ENCODE results near the gene ZSWIM6.

Gene ZSWIM6

DNA sequence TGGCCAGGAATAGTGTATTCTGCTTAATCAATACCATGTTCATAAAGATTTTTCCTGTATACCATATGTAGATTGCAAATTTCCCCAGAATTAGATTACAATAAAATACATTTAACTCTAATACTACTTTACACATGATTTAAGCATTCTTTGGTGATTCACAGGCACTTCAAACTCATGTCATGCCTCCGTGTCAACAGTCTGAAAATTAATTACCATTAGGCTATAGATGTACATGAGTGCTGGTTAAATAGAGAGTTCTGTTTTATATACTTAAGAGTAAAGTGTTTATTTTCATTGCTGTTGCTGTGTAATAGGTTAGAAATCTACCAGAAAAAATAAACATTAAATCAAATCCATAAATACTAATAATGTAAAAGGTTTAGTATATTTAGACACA is 159.8 kb downstream of the ZSWIM6 start:
- DNase-seq: peak; percentile 45

DNA sequence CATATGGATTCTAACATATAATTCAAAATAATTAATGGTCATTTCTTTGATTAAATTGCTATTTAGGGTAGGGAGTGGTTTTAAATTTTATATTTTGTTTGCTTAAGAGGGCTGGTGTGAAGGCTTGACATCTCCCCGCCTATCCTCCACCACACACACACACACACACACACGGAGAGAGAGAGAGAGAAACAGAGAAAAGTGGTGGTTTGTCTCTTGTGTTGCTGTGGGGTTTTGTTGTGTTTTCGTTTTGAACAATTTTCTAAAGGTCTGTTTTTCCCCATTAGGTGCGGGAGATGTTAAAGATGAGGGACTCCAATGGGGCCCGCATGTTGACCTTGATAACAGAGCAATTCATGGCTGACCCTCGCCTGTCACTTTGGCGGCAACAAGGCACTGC is 161.9 kb downstream of the ZSWIM6 start:
- no peak for DNase-seq

DNA sequence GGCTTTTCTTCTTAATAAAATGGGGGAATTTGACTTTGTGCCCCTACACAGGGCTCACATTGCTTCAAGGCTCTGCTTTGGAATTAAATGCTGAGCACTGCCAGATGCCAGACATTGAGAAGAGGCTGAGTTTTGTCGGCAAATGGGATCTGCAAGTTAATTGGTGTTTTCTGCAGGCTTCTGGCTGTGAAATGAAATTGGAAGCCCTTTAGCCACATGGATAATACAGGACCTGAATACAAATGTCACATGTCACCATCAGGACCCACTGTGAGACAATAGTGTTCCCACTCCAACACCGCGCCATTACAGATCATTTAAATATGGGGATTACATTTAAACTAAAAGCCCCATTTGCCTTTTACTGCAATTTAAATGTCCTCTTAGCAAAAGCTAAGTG is 164.4 kb downstream of the ZSWIM6 start:
- no peak for DNase-seq

DNA sequence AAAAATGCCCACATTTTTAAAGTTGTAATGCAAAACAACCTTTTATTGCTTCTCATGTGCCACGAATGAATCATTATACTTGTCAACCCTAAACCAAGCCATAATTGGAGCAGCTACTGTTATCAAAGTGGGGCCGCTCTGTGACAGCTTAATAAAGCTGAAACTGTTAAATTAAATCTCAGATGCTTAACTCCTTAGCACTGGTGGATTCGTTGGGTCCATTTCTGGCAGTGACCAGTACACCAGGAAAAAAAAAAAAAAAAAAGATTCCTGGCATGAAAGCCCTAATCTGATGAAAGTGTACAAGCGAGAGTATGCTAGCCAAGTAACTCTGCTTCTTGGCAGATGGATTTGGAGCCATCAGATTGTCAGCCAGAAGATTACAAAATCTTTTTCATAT is 164.8 kb downstream of the ZSWIM6 start:
- DNase-seq: no peak

DNA sequence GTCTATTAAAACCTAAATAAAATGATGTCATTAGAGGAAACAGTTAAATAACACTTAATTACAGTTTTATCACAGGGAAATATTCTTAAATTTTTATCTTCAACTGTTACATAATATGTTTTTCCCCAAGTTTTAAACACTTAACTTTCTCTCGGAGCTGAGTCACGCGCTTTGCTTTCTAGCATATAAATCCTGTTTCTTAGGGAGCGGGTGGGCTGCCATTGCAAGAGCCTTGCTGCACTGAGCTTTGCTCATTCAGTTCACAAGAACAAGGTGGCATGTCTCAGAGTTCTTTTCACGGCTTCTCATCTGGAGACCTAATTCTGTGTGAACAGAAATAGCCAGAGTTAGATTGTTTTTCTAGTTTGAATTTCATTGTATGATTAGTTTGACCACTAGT is 166.1 kb downstream of the ZSWIM6 start:
- DNase-seq: no peak

DNA sequence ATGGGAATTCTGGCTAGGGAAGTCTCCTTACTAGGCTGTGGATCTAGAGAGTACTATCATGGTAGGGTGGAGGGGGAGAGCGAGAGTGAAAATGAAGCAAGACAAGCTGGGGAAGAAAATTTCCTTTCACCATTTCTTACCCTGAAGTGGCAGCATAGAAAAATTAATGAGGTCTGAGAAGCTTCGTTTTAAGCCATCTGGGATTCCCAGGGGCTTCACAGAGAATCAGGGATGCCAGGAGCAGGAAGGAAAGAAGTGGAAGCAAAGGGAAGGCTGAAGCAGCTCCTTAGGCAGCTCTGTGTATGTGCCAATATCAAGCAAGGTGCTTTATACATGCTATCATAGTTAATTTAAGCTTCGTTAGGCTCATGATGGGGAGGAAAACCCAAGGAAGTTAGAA is 169.9 kb downstream of the ZSWIM6 start:
- no peak for DNase-seq

DNA sequence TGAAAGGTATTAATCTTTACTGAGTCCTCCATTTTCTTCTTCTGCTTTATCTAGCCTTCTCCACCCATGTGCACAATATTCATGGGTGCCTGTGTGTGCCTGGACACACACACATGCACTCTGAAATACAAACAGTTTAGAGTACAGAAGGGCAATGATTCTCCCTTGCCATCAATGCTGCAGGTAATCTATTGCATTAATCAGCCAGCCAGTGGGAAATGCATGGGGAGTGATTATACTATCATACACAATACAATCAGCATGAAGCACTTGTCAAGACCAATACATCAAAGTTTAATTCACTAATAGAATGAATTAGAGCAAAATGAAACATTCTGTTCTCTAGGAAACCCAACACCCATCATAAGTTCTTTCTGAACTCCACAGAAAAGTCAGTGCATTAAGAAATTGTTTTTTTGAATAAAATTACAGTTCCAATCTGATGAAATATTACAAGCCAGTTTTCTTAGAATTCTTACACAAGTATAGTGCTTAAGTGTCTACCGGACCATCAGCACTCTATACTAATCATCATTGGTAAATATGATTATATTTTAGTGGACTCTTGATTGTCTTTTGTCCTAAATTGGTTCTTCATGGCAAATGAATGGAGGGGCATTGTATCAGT is 172.2 kb downstream of the ZSWIM6 start:
- DNase-seq: no peak

DNA sequence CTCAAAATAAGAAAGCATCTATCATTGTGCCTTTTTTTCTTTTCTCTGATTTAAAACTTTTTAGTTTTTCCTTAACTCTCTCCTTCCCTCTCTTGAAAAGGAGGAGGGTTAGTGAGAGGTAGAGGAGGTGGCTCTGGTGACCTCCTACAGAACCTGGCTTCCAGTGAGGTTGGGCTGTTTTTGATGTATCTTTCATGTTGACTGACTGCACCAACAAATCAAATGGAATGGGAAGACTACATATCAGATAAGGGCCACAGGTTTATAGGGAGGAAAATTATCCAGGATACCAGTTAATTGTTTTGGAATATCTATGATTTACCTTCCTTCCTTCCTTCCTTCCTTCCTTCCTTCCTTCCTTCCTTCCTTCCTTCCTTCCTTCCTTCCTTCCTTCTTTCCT is 173.2 kb downstream of the ZSWIM6 start:
- DNase-seq: no peak

DNA sequence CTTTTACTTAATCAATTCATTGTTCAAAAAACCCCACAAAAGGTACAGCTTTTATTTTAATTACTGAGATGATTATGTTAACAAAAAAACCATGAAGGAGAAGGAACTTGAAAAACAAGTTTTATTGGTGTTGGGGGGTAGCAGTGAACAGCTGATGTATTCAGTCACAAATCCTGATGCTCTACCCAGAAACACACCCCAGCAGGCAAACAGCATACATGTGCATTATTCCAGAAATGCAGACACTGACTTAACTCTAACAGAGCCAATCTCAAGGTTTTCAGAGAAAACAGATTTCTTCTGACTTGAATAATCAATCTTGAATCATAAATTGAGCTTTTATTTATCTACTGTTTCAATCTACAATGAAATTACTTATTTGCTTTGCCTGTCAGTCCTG is 175.2 kb downstream of the ZSWIM6 start:
- no peak for DNase-seq

DNA sequence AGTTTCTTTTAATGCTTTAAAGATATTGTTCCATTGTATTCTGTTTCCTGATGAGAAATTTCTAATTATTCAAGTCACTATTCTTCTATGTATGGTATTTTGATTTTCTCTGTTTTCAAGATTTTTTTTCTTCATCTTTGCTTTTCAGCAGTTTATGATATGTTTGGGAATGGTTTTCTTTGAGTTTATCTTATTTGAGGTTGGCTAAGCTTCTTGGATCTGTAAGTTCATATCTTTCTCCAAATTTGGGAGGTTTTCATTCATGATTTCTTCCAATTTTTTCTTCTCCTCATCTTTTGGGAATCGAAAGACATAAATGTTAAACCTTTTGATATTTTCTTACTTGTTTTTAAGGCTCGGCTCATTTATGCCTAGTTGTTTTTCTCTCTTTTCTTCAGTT is 184.9 kb downstream of the ZSWIM6 start:
- no peak for DNase-seq

DNA sequence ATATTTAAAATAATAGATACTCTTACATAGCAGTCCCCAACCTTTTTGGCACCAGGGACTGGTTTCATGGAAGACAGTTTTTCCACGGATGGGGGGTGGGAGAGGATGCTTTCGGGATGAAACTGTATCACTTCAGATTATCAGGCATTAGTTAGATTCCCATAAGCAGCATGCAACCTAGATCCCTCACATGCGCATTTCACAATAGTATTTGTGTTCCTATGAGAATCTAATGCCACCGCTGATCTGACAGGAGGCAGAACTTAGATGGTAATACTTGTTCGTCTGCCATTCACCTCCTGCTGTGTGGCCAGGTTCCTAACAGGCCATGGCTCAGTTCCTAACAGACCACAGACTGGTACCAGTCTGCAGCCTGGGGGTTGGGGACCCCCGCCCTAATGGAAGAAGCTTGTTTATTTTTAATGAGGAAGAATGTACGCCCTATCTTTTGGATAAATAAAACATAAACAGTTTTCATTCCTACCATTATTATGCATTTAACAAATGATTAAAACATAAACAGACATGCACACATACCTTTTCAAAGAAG is 187.7 kb downstream of the ZSWIM6 start:
- no peak for DNase-seq

DNA sequence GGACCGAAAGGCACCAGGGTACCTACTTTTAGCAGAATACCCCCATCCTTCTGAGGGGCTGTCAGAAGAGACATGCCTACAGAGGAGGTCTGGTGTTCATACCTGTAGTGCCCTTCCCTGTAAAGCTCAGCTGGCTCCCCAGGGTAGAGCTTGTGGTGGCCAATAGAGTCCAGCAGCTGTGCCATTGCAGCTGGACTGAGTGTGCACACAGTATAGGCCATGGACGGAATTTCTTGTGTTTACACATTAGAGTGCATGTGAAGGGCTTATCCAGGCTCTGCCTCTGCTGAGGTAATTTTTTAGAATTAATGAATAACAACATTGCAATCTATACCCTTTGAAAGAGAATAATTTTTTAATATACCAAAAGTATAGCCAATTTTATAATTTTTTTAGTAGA is 191.0 kb downstream of the ZSWIM6 start:
- DNase-seq: no peak

DNA sequence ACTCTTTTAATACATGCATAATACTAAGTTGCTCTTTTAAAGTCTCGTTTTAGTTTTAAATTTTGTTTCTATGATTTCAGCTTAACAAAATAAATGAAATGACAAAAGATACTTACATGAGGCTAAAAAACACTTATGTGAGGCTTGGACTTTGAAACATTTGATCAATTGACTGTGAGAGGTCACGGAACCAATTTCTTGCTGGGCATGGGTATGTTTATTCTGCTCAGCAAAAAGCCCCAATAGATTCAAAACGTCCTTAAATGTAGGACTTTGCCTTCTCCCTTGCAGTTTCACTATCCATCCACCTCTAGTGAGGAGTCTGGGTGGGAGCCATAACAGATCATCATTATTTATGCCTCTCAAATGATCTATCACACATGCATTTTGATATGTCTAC is 191.9 kb downstream of the ZSWIM6 start:
- no peak for DNase-seq

DNA sequence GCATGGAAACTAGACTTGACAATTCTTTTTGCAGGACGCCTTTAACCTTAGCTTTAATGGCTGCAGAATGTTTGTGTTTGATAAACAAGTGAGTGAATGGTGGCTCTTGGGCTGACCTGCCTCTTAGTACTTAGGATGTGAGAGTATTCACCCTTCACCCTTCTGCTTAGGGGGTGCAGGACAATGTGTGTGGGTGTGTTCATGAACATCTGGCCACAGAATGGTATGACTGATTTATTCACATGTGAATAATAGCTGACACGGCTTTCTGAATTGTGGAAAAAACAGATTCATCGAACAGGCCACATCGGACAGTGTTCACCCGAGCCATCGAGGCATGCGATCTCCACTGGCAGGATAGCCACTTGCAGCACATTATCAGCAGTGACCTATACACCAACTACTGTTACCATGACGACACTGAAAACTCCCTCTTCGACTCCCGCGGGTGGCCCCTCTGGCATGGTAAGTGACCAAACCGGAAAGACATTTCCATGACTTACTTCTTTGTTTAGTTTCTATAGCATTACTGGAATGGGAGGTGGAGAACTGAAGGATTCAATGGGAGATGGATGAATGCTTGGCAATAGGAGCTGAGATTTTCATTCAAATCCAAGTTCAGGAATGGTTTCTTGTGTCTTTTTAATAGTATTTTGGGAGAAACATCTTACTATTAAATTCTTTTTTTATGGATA is 193.6 kb downstream of the ZSWIM6 start:
- peak; percentile 5 for DNase-seq

DNA sequence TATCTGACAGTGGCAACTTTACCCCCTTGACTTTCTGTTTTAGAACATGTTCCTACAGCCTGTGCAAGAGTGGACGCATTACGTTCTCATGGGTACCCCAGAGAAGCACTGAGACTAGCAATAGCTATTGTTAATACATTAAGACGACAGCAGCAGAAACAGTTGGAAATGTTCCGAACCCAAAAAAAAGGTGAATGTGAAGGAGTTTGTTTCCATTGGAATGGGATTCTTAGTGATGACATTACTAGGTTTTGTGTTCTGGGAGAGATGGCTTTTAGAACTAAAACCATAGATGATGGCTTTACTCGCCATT is 194.1 kb downstream of the ZSWIM6 start:
- DNase-seq: no peak

DNA sequence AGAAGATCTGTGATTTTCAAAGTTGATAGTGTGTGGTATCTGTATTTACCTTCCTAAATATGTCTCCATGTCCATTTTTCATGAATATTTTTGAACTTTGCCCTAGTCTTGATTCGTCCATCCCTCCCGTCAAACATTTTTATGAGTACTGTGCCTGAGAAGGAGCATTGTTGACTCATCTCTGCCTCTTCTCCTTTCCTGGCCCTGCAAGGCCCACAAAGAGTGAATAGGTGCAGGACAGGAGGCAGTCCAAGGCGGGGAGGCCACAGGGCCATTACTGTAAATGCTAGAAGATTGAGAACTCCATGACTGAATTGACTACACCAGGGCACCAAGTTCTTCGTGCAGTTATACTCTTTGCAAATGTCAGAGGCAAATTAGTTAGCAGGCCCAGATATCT is 200.9 kb downstream of the ZSWIM6 start:
- no peak for DNase-seq

DNA sequence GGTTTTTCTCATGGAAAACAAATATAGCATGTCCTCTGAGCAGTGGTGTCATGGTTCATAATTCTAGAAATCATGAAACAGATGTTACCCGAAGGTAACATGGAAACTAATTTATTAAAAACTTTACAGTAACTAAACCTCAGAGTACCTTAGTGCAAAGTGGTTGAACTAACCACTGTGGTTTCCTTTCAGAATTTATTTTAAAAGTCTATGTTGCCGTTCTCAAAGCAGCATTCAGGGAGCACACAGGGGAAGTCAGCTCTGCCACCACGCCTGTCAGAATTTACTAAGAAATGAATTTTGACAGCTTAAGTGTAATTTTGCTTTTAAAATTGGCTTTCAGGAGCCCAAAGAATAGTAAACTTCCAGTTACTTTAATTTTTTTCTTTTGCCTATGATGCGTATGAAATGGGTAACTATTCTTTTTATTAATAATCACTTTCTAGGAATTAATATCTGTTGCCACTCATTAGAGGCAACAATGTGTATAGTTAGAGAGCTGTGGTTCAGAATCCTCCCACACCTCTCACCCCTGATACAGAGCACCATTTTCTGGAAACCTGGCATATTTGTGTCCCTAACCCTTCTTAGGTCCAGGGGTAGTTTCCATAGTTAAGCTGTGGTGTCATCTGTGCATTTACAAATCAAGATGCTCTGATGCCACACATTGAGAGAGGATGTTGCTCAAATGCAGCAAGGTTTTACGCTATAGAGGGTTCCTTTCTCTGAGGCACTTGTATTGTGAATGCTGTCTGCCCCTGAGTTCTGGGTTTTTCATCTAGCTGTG is 202.6 kb downstream of the ZSWIM6 start:
- DNase-seq: no peak

DNA sequence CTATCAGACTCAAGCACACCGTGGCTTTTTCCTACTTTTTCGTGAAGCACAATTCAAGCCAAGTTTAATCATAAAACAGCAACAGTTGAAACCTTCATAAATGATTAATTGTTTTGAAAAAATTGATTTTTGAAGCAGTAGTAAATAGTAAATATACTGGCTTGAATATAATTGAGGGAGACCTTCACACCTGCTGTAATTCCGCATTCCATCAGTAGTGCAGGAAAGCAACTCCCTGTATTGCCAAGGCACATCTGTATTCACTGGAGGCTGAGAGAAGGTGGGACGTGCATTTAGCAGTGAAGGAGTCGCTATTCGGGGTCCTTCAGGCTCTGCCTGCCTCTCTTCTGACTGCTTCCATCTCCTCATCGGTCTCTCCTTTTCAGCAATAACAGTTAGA is 203.8 kb downstream of the ZSWIM6 start:
- no peak for DNase-seq

DNA sequence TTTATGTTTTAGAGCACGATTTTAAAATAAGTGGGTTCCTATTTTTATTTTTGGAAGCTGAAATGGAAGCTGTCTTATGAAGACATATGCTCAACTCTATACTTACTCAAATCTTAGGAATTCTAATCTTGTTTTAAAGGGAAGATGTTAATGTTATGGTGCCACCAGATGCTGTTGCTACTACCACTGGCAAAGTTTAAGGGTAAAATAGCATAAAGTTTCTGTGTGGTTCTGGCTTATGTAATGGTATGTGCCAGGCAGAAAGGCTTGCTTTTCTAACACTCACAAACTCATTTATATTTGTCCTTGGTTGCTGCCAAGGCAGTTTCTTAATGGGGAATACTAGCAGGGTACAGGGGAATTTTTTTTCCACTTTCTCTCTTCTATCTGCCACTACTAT is 204.9 kb downstream of the ZSWIM6 start:
- DNase-seq: no peak

DNA sequence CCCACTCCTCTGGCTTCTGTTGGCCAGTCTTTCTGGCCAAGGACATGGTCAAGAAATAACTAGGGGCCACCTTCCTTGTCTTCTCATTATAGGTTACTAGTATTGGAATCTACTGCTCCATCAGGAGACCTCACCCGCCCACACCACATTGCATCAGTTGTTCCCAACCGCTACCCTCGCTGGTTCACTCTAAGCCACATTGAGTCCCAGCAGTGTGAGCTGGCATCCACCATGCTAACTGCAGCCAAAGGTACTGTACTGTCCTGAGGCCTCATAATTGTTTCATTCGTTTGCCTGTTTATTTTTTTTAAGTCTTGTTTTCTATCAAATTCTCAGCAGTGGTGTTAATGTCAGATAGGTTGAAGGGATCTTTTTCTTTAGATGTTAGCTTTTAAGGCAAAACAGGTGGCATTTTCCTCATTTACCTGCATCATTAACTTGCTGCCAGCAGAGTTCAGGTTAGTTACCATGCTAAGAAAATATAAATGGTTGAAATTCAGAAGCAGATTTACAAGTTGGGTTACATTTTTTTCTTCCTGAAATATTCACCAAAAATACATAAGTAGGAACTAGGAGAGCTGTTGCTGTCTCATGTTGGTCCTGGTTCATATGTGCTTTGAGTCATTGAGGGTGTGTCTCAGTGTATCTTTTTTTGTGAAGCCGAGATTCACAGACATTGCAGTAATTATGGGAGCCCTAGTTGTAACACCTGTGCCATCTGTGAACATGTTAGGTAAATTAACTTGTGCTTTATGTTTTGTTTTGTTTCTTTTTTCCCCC is 206.9 kb downstream of the ZSWIM6 start:
- no peak for DNase-seq

DNA sequence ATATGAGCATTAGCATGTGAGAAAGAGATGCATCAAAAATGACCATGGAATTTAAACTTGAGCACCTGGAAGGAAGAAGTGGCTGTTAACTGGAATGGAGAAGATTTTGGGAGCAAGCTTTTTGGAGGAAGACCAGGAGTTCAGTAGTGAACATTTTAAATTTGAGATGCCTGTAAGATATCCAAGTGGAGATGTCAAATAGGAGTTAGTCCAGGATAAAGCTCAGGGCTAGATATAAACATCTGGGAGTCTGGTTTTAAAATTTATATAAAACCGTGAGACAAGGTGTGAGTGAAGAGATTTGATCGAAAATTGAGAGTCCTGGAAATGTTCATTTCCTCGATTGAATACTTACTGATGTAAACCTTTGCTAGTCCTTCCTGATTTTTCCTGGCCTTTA is 217.5 kb downstream of the ZSWIM6 start:
- DNase-seq: no peak

DNA sequence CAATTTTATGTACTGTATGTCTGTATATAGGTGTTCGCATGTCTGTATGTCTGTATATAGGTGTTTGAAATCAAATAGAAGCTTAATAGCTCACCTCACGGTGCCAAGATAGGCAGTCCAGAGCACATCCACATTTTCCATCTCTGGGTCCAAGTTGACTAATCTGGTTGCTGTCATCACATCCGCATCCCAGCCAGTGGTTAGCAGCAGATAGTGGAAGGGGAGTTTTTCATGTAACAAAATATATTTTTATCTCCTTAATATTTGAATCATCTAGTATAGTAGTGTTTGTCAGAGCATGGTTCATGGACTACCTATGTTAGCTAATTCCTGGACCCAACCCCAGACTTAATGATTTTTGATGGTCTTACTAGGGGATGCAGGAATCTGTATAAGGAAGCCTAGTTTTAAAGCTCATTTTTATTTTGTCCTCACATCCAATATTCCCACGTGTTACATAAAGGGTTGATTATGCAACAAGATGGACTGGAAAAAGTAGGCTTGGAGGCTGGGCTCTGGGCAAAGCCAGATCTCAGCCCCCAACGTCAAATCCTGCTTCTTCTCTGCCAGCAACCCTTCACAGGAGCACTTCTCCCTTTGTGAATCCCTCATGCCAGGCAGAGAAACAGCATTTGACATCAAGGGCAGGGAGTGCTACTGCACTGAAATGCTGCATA is 219.7 kb downstream of the ZSWIM6 start:
- no peak for DNase-seq

DNA sequence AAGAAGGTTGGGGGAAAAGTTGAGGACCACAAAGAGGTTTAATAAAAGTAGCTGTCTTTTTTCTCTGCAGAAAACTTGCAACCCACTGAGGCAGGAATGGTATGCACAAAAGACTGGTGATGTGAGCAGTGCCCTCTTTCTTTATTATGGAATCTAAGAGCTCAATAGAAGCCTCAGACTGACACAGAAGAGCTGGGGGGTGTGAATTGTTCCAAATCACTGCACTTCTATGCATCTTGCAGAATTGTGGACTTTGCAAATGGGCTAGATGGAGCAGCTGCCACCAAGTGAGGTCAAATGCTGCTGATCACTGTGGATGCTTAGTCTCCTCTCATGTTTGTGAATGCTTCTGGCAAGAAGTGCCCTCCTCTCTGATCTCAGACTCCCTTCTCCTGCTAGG is 227.1 kb downstream of the ZSWIM6 start:
- no peak for DNase-seq

Measured in fibroblast of skin of scalp (primary cell).